Activated naive CD4-positive, alpha-beta T cell treated with anti-CD3 and anti-CD28 coated beads, Interleukin-2, amount 50 U/mL, for 16 hours (primary cell): ENCODE measurements around the gene MYPN.
"Not testable (repeated sequence)": the region's sequence is repeated elsewhere in the genome, so short reads cannot be mapped to it uniquely, and the experiment has no call there.

ENCODE experiments used
- DNase-seq: peaks from one replicate; pipeline ENCODE4 v3.0.0-alpha.2; 2020

Gene MYPN, protein sequence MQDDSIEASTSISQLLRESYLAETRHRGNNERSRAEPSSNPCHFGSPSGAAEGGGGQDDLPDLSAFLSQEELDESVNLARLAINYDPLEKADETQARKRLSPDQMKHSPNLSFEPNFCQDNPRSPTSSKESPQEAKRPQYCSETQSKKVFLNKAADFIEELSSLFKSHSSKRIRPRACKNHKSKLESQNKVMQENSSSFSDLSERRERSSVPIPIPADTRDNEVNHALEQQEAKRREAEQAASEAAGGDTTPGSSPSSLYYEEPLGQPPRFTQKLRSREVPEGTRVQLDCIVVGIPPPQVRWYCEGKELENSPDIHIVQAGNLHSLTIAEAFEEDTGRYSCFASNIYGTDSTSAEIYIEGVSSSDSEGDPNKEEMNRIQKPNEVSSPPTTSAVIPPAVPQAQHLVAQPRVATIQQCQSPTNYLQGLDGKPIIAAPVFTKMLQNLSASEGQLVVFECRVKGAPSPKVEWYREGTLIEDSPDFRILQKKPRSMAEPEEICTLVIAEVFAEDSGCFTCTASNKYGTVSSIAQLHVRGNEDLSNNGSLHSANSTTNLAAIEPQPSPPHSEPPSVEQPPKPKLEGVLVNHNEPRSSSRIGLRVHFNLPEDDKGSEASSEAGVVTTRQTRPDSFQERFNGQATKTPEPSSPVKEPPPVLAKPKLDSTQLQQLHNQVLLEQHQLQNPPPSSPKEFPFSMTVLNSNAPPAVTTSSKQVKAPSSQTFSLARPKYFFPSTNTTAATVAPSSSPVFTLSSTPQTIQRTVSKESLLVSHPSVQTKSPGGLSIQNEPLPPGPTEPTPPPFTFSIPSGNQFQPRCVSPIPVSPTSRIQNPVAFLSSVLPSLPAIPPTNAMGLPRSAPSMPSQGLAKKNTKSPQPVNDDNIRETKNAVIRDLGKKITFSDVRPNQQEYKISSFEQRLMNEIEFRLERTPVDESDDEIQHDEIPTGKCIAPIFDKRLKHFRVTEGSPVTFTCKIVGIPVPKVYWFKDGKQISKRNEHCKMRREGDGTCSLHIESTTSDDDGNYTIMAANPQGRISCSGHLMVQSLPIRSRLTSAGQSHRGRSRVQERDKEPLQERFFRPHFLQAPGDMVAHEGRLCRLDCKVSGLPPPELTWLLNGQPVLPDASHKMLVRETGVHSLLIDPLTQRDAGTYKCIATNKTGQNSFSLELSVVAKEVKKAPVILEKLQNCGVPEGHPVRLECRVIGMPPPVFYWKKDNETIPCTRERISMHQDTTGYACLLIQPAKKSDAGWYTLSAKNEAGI (N-terminal part only)

DNA sequence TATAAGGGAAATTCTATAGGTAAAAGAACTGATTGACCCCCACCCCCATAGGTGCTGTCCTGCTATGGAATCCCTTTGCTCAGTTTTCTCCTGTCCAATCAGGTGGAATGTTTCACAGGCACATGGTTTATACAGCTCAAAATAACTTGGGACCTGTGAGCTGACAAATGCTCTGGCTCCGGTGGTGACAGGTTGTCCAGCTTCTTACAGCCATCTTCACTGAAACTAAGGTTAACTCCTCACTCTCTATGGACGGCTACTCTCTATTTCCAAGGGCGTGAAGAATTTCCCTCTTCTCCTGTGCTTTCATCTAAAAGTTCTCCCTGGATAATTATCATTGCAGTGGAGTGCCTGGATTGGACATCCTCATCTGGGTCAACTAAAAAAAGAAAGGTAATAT is at the start of gene MYPN:
Gene MYPN, plus strand, starts transcription at position 158 of the 400 bp plus-strand sequence. CDS start 11,951 bp downstream, outside the sequence.
- DNase-seq, result no peak

DNA sequence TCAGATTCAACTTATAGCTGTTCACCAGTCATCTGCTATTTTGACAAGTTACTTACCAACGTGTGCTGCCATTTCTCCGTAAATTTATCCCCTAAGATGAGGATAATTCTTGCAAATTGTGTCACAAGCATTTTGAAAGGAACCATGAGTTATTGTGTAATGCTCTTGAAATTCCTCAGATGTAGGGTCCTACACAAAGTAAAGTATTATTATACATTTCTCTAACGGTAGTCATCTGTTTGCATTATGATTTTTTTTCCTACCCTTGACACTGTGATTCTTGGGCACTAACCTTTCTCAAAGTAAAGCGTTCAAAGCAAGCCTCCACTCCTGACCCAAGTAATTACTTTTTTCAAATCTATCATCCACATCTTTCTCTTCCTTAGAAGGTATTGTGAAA is 42.3 kb upstream of the MYPN start:
- DNase-seq, result no peak

DNA sequence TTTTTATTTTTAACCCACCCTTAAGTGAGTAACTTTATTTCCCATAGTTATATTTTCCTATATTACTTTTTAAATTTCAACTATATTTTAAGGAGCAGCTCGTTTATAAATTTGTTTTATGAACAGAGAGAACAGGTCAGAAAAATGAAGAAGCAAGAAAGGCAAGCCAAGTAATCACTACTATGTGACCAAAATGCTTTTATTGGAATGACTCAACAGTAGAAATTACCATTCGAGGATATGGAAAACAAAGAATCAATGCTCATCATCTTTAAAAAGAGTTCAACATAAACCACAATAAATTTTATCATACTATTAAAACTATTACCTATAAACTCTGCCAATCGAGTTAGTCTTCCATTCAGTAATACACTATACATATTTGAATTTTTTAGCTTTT is 41.8 kb upstream of the MYPN start:
- no peak for DNase-seq

DNA sequence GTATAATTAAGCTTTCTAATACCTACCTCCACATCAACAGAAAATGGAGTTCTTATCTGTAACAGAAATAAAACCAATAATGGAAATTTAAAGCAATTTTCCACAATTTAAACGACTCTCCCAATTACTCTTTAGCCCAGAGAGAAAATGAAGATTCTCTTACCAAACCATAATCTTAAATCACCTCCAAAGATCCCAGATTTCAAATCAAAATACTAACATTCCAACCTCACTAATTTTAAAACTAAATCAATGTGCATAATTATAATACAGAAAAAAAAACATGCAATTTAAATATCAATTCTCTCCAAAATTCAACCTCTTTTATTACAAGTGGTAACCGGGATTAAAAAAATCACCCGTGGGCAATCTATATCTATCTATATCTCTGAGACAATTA is 35.7 kb upstream of the MYPN start:
- DNase-seq, result no peak

DNA sequence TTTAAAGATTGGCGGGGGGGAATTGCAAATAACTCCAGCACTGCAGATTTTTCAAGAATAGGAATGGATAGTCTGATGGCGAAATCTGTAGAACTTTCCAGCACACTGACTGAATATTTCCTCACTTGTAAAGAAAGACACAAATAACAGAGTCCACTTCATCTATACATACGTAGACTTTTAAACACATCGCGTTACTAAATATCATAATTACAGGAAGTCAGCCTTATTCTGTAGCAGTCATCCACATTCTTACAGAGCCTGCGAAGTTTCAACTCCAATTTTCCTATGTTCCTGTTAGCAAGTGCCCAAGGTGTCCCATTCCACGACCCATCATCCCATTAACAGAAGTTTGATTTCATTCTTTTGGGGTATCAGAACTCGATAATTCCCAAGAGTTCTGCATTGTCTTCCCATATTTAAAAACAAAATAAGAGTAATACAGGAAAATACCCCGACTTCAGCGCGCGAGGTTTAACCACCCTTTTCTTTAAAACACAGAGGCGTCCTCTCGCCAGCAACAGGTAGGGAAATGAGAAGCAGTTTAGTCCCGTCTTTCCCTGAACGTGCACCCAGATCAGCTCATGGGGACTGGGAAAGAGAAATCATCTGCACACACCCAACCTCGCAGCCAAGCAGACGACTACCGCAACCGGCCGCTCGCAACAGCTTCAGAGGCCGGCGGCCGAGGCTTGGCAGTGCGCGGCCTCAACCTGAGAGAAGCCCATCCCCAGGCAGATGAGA is 35.1 kb upstream of the MYPN start:
- no peak for DNase-seq

DNA sequence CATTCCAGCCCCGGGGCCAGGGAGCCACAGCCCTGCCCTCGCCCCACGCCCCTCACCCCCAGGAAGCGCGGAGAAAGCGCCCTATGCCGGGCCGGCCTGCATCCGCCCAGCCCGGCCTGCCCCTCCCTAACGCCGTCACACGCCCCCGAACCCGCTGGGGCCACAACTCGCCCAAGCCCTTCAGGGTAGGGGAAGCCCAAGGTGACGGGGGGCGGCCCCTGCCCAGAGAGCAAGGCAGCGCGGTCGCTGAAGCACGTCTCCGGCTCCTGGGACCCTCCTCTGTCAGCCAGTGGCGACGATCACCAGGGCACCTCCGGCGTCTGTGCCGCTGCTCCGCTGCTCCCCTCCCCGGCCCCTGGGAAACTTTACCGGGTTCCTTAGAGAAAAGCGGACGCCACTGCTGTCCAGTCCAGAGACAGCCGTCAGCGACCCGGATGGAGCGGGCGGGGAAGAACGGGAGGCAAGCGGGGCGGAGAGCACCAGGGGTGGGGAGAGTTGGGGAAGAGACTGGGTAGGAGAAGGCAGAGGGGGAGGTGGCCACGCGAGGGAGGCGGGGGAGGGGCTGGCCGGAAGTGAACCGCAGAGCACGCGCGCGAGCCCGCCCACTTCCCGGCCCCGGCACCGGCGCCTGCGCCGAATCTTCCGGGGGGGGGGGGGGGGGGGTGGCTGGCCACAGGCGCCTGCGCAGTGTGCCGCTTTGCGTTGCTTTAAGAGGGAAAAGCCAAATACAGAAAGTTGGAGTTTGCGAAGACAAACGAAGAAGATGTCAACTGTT is 34.3 kb upstream of the MYPN start, which contains the start of gene HERC4:
Gene HERC4, minus strand, starts transcription at position 509 of the 775 bp plus-strand sequence. CDS start 2,175 bp downstream, outside the sequence.
- peak; percentile 91 for DNase-seq

DNA sequence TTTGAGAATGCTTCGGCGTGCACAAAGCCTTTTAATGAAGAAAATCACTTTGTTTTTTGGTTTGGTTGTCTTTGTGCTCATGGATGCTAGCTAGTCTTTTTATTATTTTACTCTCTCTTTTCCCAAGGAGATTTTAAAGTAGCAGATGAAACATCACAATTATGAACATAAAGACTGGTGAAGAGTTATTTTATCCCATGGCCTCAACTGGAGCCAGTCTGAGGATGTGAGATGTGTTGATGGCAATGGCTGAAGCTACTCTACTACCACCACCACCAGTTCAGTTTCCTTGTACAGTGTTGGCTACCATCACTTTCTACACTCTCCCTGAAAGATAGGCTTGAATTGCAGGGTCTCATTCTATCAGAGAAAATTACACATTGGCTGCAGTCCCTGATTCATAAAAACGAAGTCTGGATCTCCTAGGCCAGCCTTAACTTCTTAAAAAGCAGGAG is 33.7 kb upstream of the MYPN start:
- no peak for DNase-seq

DNA sequence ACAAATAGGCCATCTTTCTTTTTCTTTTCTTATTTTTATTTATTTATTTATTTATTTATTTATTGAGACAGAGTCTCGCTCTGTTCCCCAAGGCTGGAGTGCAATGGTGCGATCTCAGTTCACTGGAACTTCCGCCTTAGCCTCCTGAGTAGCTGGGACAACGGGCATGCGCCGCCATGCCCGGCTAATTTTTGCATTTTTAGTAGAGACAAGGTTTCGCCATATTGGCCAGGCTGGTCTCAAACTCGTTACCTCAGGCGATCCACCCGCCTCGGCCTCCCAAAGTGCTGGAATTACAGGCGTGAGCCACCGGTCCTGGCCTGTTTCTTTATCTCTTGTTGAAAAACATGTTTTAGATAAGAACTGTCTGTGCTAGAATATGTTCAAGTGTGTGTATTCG is 33.2 kb upstream of the MYPN start:
- not testable (repeated sequence) for DNase-seq

DNA sequence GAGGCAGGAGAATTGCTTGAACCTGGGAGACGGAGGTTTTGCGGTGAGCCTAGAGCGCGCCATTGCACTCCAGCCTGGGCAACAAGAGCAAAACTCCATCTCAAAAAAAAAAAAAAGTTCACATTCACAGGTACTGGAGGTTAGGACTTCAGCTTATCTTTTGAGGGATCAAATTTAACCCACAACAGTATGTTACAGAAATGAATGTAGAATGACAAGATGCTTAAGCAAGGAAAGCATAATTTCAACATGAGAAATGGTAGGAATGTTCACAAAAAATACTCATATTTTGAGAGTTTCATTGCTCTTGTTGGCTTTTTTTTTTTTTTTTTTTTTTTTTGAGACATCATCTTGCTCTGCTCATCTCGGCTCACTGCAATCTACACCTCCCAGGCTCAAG is 32.3 kb upstream of the MYPN start:
- no peak for DNase-seq

DNA sequence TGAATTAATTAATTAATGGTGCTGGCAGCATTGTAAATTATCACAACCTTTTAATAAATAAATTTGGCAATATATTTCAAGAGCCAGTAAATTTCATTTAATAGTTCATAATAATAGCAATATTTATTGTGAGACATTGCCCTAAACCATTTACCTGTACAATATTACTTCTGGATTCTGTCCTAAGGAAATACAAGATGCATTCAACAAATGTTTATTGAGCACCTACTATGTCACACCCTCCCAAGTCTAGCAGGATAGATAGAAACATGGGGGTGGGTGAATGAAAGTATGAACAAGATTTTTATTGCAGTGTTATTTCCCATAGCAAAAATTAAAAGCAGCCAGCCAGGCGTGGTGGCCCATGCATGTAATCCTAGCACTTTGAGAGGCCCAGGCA is 29.9 kb upstream of the MYPN start:
- DNase-seq, result no peak

DNA sequence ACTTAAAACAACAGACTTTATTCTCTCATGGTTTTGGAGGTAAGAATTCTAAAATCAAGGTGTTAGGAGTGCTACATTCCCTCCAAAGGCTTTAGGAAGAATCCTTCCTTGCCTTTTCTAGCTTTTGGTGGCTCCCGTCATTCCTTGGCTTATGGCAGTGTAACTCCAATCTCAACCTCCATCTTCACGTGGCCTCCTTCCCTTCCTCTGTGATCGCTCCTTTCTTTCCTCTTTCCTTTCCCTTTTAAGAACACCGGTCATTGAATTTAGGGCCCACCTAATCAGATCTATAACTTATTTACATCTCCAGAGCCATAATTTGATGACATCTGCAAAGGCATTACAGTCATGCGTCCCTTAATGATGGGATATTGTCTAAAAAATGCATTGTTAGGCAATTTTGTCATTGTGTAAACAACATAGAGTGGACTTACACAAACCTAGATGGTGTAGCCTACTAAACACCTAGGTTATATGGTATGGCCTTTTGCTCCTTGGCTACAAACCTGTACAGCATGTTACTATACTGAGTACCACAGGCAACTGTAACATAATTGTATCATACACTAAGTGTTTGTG is 28.3 kb upstream of the MYPN start:
- DNase-seq, result no peak

DNA sequence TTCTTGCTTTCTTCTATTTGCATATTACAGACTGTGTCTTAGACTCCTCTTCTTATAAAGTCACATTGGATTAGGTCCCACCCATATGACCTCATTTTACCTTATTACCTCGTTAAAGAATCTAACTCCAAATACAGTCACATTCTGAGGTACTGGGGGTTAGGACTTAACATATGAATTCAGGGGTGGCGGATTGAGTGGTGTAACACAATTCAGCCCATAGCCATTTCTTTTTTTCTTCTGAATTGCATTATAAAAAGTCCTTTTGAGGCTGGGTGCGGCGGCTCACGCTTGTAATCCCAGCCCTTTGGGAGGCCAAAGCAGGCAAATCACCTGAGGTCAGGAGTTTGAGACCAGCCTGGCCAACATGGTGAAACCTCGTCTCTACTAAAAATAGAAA is 27.4 kb upstream of the MYPN start:
- DNase-seq, result no peak

DNA sequence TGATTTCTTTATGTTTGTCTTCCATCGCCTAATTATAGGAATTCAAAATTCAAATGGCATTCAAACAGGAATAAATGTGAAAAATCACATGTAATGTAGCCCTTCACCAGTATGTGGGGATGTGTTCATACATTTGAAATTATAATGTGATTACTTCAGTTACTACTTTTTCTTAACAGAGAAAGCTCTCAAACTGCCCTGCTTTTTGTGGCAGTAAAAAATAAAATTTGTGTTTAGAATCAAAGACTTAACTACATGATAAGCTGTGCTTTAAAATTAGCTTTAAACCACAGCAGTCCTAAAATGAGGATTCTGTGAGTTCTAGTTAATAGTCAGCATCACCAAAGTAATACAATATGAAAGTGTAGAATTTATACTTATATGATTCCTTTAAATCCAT is 26.4 kb upstream of the MYPN start:
- DNase-seq, result no peak

DNA sequence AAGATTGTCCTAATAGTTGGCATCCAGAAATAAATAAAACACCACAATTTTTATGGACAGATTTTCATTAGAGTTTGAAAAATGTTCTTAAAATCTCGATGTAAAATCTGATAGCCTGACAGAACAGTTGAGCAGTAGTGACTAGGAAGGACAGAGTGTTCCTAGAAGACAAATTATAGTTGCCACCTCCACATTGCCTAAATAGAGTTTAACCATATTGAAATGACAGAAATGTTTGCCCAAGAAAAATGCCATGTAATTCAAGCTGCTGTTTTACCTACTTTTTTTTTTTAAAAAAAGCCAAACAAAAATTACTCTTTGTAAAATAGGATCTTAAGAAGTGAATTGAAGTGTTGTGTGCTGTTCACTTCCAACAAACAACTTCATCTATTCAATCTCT is 25.3 kb upstream of the MYPN start:
- DNase-seq, result no peak

DNA sequence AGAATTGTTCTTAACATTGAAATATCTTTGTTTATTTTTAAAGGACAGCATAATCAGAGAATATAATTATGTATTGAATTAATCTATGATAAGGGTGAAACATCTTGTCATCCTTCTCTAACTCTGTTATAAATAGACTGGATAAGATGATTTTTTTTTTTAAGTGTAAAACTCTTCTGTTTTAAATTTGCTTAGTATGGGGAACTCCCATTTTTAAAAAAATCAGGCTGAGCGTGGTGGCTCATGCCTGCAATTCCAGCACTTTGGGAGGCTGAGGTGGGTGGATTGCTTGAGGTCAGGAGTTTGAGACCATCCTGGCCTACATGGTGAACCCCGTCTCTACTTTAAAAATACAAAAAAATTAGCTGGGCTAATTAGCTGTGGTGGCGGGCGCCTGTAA is 24.8 kb upstream of the MYPN start:
- no peak for DNase-seq

DNA sequence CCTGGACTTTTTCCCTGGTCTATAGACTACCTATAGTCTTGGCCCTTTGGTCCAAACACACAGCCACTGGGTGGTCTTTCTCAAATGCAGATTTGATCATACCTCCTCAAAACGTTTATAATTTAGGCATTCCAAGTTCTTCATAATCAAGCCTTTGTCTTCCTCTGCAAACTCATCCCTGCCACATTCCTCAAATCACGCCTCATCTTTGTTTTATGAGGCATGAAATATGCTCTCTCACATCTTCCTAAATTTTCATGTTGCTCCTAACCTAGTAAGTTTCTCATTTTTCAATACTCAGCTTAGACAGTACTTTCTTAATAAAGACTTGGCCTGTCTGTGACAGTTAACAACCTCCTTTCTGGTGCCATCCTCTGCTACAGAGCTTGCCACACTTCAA is 23.3 kb upstream of the MYPN start:
- DNase-seq, result no peak

DNA sequence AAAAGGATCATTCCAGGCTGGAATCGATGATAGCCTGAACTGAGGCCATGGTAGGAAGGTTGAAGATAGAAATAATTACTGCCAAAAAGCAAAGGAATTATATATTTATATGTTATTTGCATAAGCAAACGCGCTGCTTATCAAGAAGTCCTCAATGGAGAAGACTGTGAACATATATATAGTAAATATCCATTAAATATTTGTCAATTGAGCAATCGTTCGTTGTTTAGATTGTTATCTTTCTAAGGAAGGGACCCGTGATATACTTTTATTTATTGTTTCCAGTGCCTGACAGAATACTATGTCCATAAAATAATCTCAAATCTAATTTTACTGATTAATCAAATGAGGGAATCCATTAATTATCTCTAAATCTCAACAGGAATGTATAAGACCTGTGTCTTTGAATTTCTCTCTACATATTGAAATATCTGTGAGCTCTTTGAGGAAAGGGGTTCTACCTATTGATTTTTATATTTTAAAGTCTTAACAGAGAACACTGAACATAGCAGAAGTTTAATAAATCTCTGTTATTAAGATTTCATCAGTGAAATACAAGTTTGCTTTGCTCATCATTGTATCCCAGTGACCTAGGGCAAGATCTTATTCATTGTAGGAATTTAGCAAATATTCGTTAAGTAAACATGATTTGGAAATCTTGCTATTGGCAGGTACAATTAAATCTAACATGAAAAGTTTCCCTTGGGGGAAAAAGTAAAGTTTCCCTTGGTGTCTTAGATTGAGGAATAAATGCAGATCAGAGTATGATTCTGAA is 22.2 kb upstream of the MYPN start:
- DNase-seq, result no peak

DNA sequence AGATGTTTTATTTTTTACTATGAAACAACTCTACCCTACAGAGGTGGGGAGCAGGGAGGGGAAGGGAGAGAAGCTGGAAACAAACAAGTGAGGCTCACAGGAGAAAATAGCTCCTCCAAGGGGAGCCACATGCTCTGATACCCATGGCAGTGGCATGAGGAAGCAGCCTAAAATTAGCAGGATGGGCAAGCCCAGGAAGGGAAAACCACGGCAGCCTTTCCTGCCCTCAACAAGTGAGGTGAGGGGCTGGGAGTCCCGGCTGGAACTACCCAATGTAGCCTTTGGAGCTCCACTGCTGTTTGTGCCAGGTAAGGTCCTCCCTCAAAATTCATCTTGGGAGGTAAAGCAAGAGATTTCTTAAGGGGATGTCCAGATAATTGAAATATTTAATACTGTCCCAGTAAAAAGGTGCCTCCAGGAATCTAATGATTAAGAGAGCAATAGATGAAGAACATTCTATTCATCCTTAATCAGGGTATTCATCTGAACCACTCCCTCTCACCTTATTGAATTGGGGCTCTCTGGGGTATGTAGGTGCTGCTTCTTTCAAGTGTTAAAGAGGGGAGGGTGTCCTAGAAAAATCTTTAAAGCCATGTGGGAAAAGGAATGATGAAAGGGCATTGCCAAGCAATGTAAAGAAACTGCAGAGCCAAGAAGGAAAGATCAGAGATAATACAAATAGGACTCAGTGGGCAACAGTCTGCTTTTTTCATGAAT is 21.4 kb upstream of the MYPN start:
- DNase-seq, result no peak

DNA sequence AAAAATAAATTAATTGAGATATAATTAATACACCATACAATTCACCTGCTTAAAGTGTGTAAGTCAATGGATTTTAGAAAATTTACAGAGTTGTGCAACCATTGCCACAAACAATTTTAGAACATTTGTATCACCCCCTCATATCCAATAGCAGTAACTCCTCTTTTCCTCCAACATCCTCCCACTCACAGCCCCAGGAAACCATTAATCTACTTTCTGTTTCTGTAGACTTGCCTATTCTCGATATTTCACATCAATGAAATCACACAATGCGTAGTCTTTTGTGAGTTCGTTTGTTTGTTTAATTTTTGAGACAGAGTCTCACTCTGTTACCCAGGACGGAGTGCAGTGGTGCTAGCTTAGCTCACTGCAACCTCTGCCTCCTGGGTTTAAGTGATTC is 20.5 kb upstream of the MYPN start:
- DNase-seq, result no peak

DNA sequence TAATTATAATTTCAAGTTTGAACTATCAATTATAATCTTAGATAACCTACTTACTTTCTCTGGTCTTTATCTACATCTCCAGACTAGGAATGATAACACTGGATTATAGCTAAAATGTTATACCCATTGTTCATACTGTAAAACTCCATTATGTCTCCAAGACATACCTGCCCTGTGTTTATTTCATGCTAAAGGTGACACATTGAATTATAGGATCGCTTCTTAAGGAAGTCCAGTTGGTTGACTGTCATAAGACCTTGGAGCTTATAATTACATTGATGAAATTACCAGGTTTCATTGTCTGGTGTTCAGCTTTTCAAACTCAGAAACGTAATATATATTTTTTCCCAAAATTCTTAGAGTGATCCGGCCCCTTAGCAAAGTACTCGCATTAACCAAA is 18.7 kb upstream of the MYPN start:
- no peak for DNase-seq
